Endometrium (tissue), 2 donors: ENCODE results near the gene BBS12.

ENCODE experiments used
- FAIRE-seq: peaks from 2 replicates; lab custom pipeline; 2012; peaks lifted over from hg19 to GRCh38; lab: Jason Lieb, UNC
- donor health status: control.
- donor health status: control.

The BBS12 gene

GRCh38 chr4:122715221-122715620 lies 17.3 kb upstream of the BBS12 start:
- no peak for FAIRE-seq

GRCh38 chr4:122716825-122717448 lies 15.6 kb upstream of the BBS12 start:
- FAIRE-seq: peak; percentile 18

- FAIRE-seq: no peak
Measured at GRCh38 chr4:122718281-122718680, 14.2 kb upstream of the BBS12 start.

- FAIRE-seq: no peak
Measured at GRCh38 chr4:122722256-122722655, 10.2 kb upstream of the BBS12 start.

- FAIRE-seq: no peak
Measured at GRCh38 chr4:122728856-122729255, 3.6 kb upstream of the BBS12 start.

- FAIRE-seq: peak; percentile 23
Measured at GRCh38 chr4:122731676-122732075, 828 bp upstream of the BBS12 start.

- no peak for FAIRE-seq
Measured at GRCh38 chr4:122733787-122734120, 1.2 kb downstream of the BBS12 start.

GRCh38 chr4:122739174-122739573 lies 6.7 kb downstream of the BBS12 start:
- no peak for FAIRE-seq

GRCh38 chr4:122742933-122743829 lies 10.7 kb downstream of the BBS12 start:
- no peak for FAIRE-seq

GRCh38 chr4:122744229-122744628 lies 11.7 kb downstream of the BBS12 start:
- no peak for FAIRE-seq

- no peak for FAIRE-seq
Measured at GRCh38 chr4:122746485-122746965, 14.0 kb downstream of the BBS12 start.

- no peak for FAIRE-seq
Measured at GRCh38 chr4:122747068-122747467, 14.6 kb downstream of the BBS12 start.

GRCh38 chr4:122747883-122748282 lies 15.4 kb downstream of the BBS12 start:
- no peak for FAIRE-seq

- no peak for FAIRE-seq
Measured at GRCh38 chr4:122749704-122750454, 17.4 kb downstream of the BBS12 start.

- FAIRE-seq: no peak
Measured at GRCh38 chr4:122755675-122756074, 23.2 kb downstream of the BBS12 start.

- peak; percentile 96 for FAIRE-seq
Measured at GRCh38 chr4:122758033-122758432, 25.5 kb downstream of the BBS12 start.

GRCh38 chr4:122759639-122760310 lies 27.3 kb downstream of the BBS12 start:
- no peak for FAIRE-seq

- no peak for FAIRE-seq
Measured at GRCh38 chr4:122762520-122762919, 30.0 kb downstream of the BBS12 start.

GRCh38 chr4:122762966-122763716 lies 30.6 kb downstream of the BBS12 start:
- no peak for FAIRE-seq

- no peak for FAIRE-seq
Measured at GRCh38 chr4:122764071-122764820, 31.7 kb downstream of the BBS12 start.

GRCh38 chr4:122764821-122765215 lies 32.3 kb downstream of the BBS12 start:
- FAIRE-seq: no peak
